Inflammatory macrophage (primary cell): ENCODE results near the gene B3GALNT1.

Source experiments
- DNase-seq, 2 donors: peaks; one replicate each; pipeline ENCODE4 v3.0.0-alpha.2; 2020 to 2022

B3GALNT1 gene

DNA sequence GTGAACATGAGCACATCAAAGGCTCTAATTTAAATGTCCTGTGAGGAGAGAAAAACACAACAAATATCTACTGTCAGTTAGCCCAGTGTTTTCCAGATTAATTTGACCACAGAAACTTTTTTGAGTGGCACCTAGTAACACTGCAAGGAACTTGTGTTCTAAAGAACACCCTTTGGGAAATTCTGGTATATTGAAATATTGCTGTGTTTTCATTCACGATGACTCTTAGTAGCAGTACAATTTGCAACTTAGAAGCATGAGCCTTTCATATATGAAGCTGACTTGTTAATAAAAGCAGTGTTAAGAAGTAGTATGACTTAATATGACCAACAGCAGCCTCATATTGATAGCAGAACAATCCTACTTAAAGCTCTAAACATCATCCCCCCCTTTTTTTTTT lies 32.0 kb downstream of the B3GALNT1 start:
- no peak for DNase-seq

- DNase-seq, result peak; percentile 49 to 68
Measured at GRCh38 chr3:161072751-161073150, 32.4 kb downstream of the B3GALNT1 start.

DNA sequence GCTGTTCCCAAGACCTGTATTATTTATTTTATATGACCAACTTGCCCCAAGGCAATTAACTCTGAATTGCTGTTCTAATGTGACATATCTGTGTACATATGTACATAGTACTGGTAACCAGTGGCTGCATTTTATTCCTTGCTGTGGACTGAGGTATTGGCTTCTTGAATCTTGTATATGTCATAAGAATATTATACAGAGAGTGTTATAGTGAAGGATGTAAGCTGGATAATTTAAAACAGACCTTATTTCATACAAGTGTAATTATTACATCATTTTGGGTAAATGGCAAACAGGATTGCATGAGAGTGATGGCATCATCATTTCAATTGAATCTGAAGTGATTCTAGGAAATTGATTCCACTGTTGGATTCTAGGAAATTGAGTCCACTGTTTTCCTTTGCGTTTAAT lies 32.9 kb downstream of the B3GALNT1 start:
- peak; percentile 23 to 82 for DNase-seq

DNA sequence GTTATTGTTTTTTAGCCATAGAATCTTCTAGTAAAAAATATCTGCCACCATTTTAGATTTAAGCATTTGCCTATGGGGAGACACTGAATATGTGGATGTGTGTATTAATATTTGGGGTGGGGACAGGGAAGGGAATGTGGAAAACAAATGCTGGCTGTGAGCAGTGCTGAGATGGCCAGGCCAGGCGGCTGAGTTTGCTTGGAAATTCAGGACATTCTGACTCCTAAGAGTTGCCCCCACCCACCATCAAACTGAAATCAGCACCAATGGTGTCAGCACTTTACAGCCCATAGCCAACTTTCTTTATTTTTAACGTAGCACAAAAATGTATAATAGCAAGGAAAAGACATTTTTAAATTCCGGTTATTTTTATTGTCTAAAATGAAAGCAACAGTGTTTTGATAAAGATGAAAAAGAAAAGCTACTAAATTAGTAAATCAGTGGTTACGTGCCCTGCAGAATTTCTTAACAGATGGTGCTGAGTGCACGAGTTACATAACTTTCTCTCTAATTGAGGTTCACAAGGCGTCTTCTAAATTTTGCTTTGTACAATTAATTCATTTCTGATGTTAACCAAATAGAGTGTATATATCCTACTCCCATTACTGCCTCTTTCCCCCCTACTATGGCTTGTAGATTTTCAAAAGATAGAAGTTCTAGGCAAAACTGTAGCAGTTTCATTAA lies 34.0 kb downstream of the B3GALNT1 start:
- peak in 1 of 2 donors; percentile 13 for DNase-seq

DNA sequence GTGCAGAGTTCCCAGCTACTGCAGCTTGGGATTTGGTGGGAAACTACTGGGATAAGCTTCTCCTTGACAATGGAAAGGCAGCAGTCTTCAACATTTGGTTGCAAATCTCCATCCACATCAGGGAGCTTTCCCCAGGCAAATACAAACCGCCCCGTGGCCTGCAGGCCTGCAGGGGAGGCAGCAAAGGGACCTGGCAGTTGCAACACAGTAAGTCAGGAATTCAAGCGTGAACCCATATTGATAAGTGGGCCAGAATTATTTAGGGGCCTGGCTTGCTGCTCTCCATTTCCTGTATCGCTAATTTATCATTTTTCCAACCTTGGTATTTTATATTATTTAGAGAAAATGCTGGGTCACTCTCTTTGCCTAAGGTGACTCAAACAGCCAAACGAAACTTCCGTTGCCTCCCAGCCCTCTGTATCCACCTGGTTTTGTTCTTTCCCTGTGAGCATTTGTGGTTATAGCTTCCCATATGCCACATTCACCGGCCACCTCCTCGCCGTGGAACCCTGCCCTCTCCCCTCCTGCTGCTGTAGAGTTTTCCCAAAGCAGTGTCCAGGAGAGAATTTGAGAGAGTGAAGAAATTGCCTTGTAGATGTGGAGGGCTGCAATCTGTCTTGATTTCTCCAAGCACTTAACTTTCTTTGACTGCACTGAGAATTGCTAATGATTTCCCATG lies 34.8 kb downstream of the B3GALNT1 start:
- no peak for DNase-seq

DNA sequence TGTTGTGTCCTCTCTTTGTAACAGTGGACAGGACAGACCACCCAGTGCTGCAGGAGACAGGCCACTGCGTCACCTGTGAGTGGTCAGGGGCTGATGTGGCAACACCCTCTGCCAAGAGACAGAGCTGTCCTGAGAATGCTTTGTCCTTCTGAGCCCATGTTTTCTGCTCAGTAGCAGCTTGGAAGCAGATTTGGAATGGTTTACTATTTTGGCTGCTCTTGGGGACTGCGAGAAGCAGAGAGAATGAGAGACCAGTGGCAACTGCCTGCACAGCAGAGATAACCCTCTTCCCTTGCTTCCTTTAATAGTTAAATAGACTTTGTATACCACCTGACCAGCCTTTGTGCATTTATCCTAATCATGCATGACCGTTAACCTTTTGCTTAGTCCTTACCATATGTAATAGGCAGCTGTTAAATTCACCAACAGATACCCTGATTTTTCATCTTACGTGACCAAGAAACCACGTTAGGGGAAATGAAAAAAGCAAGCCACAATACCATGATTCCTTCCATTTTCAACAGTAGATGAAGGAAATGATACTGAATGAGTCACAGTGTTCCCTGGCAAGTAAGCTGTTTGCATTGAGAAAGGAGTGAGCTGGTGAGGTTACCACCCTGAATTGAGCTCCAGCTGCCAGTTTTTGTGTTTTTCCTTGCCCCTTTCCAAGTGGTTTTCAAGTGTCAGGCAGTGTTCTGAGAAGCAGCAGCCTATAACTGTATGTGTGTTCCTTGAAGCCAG lies 35.5 kb downstream of the B3GALNT1 start:
- peak; percentile 65 to 82 for DNase-seq

DNA sequence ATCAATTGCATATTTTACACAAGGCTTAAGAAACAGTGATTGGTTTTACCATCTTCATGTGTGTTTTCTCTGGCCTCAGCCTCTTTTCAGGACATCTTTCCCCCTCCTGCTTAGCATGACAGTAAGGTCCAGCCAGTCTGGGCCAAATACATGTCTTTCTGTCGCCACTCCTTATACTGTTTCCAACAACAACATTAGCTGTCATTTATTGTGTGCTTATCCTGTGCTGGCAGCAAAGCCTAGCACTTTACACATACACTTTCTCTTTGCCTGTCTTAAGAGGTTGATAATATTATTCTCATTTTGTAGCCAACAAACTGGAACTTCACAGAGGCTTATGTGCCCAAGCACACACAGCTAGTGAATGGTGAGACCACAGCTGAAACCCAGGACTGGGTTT lies 37.8 kb downstream of the B3GALNT1 start:
- DNase-seq, result no peak

DNA sequence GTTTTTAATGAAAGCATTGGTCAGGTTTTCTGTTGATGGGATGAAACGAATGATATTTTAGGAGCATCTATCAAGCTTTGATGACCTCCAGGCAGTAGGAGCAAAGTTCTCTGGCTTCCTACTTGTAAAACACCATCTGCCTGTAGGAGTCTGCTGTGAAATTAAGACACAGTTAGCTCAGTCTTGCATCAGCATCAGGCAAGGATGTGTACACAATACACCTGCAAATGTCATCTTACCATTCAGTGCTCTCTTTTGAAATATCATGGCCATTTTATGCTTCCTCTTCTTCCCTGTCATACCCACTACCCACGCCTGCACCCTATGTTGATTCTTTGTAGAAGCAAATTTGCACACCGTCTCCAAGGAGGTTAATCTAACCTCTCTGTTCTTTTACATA lies 38.2 kb downstream of the B3GALNT1 start:
- peak; percentile 20 to 23 for DNase-seq

DNA sequence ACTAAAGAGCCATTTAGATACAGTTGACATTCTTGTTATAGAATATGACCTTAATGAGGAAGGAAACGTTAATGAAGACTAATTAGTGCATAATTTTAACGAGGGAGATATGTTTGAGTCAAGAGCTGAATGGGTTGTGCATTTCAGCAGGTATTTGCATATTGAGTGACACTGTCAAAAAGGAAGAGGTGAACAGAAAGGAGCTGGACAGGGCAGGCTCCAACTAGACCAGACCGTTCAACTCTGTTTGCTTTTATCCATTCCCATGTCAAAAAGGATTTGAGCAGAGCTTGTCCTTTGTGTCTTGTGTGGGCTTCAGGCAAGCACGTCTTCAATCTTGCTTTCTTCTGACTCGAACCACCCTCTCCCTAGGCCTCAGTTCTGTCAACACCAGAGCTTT lies 40.7 kb downstream of the B3GALNT1 start:
- DNase-seq, result no peak

DNA sequence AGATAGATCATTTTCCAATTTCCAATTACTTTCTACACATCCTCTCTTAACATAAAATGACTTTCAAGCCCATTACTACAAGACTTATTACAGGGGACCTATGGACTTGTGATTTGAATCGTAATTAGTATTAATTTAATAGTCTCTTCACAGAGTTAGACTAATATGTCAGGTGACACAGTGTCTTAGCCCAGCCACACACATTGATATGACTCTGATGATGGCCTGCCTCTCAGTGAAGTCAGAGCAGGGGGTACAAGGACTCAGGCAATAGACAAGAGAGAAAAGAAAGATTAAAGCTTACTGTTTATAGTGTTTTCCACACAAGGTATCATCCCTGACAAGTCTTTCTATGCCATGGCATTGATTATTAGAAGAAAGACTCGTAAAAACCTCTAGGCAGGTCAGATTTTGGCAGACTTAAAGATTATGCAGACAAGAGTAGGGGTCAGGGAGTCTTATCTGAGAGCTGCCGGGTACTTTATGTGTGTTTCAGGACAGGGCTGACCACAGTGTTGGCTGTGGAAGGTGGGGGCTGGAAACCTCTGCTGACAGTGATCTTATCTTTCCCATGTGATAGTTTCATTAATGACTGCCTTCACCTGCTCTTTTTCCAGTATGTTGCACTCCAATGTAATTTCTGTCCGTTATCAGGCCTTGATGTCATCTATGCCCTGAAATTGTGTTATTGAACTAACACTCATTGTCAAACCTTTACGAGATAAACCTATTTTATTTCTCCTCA lies 50.1 kb downstream of the B3GALNT1 start:
- DNase-seq, result no peak

DNA sequence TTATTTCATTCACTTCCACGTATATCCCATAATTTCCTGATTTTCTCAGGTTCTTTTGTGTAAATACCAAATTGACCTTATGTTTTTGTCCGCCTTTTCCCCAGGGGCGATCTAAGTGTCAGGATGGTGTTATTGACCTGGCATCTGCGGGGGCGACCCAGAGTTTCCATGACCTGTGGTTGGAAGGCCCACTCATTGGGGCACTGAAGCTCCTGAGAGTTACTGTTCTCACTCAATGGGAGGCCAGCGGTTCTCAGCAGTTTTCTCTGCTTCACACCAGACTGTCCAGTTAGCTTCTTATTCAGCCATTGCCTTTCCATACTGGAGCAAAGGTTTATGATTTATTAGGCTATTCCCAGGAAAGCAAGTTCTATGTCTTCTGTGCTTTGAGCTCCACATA lies 53.3 kb downstream of the B3GALNT1 start:
- DNase-seq, result no peak

- no peak for DNase-seq
Measured at GRCh38 chr3:161050935-161051334, 54.2 kb downstream of the B3GALNT1 start.

DNA sequence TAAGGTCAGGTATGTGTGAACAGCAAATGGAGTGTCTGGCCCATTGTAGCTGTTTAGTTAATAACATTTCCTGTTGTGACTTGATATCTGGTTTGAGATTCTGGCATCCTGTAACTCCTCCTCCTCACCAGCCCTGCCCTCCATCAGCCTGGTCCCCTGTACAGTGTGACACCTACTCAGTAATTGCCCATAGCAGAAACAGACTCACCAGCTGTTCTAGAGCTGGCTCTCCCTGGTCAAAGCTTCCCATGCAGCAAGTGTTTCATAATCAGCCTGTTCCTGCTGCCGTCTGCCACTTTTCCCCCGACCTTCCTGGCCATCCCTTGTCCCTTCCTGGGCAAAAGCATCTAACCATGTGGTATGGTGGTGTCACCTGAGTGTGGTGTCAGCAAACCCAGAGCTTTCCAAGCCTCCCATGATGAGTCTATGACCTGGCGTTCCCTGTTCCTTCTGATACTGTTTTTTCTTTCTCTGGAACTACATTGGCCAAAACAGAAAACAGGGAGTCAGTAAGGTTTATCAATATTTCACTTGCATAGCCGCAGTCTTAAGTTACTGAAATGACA lies 55.4 kb downstream of the B3GALNT1 start:
- no peak for DNase-seq

DNA sequence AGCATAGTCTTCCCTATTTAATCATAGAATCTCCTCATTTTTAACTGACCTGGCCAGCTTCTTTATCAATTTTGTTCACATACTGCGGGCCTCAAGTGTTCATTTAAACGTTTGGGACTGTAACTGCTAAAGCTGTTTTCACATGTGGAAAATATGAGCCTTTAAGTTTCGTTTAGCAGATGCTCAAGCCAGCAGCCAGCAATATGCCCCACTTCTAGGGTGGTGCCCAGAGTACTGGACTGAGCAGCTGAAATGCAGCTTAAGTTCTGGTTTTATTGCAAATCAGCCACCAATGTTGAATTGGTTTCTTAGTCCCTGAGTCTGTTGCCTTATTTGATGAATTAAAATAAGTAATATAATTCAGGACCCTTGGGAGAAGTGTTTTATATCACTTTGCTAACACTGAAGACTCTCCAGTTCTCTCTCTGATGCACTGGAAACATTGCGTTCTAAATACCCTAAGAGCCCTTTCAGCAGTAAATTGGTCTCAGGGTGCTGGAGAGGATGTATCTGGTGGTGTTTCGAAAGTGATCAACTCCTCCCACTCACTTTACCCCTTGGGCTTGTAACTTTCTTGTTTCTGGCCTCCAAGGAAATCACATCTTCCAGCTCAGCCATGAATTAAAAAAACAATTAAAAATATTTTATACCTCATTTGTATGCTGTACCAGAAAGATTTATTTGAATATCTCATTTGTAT lies 61.7 kb downstream of the B3GALNT1 start:
- DNase-seq, result no peak

DNA sequence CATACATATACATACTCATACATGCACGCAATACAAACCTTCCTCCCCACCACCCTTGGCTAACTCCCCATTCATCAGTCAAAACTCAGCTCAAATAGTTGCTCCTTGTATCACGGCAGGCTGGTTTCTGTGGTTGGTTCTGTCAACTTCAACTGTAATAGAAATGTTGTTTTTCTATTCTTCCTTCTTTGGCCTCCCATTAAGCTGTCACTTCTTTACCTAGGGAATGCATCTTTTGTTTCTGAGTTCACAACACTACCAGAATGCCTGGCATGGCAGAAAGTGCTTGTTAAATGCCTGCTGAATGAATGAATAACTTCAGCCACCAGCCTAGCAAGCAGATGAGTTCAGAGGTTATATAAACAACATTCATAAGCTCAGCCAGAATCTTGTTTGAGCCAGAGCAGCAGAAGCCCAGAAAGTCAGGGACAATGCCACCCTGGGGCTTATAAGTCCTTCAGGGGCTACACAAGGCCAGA lies 63.1 kb downstream of the B3GALNT1 start:
- no peak for DNase-seq

GRCh38 chr3:161038725-161039124 lies 66.4 kb downstream of the B3GALNT1 start:
- no peak for DNase-seq

GRCh38 chr3:161035711-161036110 lies 69.4 kb downstream of the B3GALNT1 start:
- DNase-seq, result peak; percentile 84 to 96

DNA sequence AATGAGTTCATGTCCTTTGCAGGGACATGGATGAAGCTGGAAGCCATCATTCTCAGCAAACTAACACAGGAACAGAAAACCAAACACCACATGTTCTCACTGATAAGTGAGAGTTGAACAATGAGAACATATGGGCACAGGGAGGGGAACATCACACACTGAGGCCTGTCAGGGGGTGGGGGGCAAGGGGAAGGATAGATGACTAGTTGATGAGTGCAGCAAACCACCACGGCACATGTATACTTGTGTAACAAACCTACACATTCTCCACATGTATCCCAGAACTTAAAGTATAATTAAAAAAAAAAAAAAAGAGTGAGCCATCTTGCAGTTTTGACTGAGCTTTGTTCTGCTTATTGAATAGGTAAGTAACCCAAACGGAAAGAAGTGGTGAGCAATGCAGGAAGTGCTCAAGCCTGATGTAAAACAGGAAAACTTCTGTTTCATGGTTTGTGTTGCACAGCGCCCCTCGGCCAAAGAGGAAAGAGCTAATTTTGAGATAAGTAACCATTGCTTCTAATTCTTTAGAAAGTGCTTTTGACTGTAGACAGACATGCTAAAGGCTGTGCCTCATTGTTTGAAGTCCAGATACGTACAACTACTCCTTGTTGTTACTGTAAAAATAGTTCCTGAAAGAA lies 70.1 kb downstream of the B3GALNT1 start:
- peak; percentile 69 to 71 for DNase-seq
